Kidney epithelial cell (primary cell): ENCODE results near the gene MAPT. TPM values are rescaled to one million over a fixed set of nuclear protein-coding genes. Genes with fewer than 3 reads are reported as not detected.

Experiments
- DNase-seq: peaks from one replicate; pipeline ENCODE4 v3.0.0-alpha.2; 2010; ENCODE audit warnings: low read depth
- H3K27me3 ChIP-seq: 2 replicates; pipeline ENCODE4 v1.6.0; 2011; ENCODE audit warnings: low read length; ENCODE audit not compliant: control insufficient read depth, insufficient read depth
- H3K36me3 ChIP-seq: 2 replicates; pipeline ENCODE4 v1.5.1; 2011; ENCODE audit warnings: low read length; ENCODE audit not compliant: control insufficient read depth, insufficient read depth
- H3K4me3 ChIP-seq: 2 replicates; pipeline ENCODE4 v1.5.1; 2011; ENCODE audit warnings: low read depth, mild to moderate bottlenecking, control low read depth, low read length
- CTCF ChIP-seq: IDR thresholded peaks from 2 replicates; pipeline ENCODE4 v1.5.1; 2011; ENCODE audit warnings: mild to moderate bottlenecking, moderate library complexity, low read length, control low read depth, inconsistent platforms; ENCODE audit not compliant: insufficient read depth, poor library complexity, severe bottlenecking
- total RNA-seq: library from RNA; depleted of rRNA; stranded (reverse); fragments of >200 nt; gene quantifications from 2 replicates; pipeline ENCODE4 v1.2.3, GENCODE V29; 2015

The MAPT gene
- total RNA-seq, 1 donor from 2014 or later, result 0.25 TPM

- no peaks in the 10 kb centered on the region for H3K36me3 ChIP-seq
- no peak for DNase-seq
- H3K4me3 ChIP-seq, result no peak overlapping the region
- H3K27me3 ChIP-seq, result peaks cover 9% of the 10 kb centered on the region
- TF ChIP-seq CTCF, result no peak
Measured at GRCh38 chr17:45963283-45963682, 68.9 kb downstream of the MAPT start.

- H3K36me3 ChIP-seq, result no peaks in the 10 kb centered on the region
- no peak for TF ChIP-seq CTCF
- H3K27me3 ChIP-seq, result peaks cover 9% of the 10 kb centered on the region
- no peak for DNase-seq
- H3K4me3 ChIP-seq, result no peak overlapping the region
Measured at GRCh38 chr17:45963889-45964288, 69.5 kb downstream of the MAPT start.

GRCh38 chr17:45964634-45965033 is 70.3 kb downstream of the MAPT start:
- Histone ChIP-seq H3K4me3 (no peak overlapping the region), H3K27me3 (peaks cover 9% of the 10 kb centered on the region)
- no peak for TF ChIP-seq CTCF

GRCh38 chr17:45965812-45966211 is 71.5 kb downstream of the MAPT start:
- no peak for TF ChIP-seq CTCF
- DNase-seq, result no peak
- peaks cover 9% of the 10 kb centered on the region for H3K27me3 ChIP-seq
- H3K4me3 ChIP-seq, result no peak overlapping the region
- no peaks in the 10 kb centered on the region for H3K36me3 ChIP-seq

More at GRCh38 chr17:45964634-45965033, 70.3 kb downstream of the MAPT start:
- DNase-seq, result no peak
- H3K36me3 ChIP-seq, result no peaks in the 10 kb centered on the region

GRCh38 chr17:45966606-45967280 is 72.4 kb downstream of the MAPT start:
- H3K27me3 ChIP-seq, result peaks cover 9% of the 10 kb centered on the region
- H3K4me3 ChIP-seq, result no peak overlapping the region
- no peak for TF ChIP-seq CTCF
- H3K36me3 ChIP-seq, result no peaks in the 10 kb centered on the region
- DNase-seq, result no peak

- Histone ChIP-seq H3K36me3 (no peaks in the 10 kb centered on the region), H3K27me3 (peaks cover 11% of the 10 kb centered on the region), H3K4me3 (no peak overlapping the region)
- DNase-seq, result no peak
- no peak for TF ChIP-seq CTCF
Measured at GRCh38 chr17:45967378-45967777, 73.0 kb downstream of the MAPT start.
